ENCODE data around the gene SOX18.
"Not testable (repeated sequence)": the region's sequence is repeated elsewhere in the genome, so short reads cannot be mapped to it uniquely, and the experiment has no call there.

The SOX18 gene

DNA sequence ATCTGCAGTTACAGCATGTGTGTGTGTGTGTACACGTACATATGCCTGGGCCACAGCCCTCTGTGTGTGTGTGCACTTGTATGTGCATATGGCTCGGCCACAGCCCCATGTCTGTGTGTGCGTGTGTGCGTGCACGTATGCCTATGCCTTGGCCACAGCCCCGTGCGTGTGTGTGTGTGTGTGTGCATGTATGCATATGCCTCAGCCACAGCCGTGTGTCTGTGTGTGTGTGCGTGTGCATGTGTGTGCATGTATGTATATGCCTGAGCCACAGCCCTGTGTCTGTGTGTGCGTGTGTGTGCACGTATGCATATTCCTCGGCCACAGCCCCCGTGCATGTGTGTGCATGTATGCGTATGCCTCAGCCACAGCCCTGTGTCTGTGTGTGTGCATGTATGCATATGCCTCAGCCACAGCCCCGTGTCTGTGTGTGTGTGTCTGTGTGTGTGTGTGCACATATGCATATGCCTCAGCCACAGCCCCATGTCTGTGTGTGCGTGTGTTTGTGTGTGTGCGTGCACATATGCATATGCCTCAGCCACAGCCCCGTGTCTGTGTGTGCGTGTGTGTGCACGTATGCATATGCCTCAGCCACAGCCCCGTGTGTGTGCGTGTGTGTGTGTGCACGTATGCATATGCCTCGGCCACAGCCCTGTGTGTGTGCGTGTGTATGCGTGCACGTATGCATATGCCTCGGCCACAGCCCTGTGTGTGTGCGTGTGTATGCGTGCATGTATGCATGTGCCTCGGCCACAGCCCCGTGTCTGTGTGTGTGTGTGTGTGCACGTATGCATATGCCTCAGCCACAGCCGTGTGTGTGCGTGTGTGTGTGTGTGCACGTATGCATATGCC is 28.1 kb downstream of the SOX18 start:
- DNase-seq = no peak

DNA sequence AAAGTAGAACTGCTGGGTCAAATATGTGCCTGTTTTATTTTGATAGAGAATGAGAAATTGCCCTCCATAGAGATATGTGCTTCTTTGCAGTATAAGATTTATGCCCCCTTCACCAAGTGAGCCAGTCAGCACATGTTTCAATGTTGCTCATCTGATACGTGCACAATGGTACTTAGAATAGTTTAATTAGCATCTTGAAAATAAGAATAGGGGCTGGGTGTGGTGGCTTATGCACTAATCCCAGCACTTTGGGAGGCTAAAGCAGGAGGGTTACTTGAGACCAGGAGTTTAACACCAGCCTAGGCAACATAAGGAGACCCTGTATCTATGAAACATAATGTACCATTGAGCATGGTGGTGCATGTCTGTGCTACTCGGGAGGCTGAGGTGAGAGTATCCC is 33.8 kb downstream of the SOX18 start:
- DNase-seq = no peak

DNA sequence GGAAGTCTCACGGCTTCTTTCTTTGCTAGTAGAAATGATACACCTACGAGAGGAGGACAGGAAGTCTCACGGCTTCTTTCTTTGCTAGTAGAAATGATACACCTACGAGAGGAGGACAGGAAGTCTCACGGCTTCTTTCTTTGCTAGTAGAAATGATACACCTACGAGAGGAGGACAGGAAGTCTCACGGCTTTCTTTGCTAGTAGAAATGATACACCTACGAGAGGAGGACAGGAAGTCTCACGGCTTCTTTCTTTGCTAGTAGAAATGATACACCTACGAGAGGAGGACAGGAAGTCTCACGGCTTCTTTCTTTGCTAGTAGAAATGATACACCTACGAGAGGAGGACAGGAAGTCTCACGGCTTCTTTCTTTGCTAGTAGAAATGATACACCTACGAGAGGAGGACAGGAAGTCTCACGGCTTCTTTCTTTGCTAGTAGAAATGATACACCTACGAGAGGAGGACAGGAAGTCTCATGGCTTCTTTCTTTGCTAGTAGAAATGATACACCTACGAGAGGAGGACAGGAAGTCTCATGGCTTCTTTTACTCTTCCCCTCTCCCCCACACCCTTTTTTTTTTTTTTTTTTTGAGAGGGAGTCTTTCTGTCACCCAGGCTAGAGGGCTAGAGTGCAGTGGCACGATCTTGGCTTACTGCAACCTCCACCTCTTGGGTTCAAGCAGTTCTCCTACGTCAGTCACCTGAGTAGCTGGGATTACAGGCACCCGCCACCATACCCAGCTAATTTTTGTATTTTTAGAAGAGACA is 36.9 kb downstream of the SOX18 start:
- not testable (repeated sequence) for DNase-seq

DNA sequence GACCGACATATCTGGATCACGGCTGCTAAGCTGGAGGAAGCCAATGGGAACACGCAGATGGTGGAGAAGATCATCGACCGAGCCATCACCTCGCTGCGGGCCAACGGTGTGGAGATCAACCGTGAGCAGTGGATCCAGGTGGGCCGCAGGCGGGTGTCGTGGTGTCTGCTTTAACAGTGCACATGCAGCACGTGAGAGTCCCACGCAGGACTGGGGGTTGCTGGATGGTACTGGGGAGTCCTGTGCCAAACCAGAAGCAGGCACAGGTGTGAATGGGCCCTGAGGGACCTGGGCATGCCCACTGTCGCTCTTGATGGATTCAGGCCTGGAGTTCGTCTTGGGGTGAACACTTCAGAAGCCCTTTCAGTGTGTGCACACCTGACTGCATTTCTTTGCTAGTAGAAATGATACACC is 38.1 kb downstream of the SOX18 start:
- DNase-seq = no peak

DNA sequence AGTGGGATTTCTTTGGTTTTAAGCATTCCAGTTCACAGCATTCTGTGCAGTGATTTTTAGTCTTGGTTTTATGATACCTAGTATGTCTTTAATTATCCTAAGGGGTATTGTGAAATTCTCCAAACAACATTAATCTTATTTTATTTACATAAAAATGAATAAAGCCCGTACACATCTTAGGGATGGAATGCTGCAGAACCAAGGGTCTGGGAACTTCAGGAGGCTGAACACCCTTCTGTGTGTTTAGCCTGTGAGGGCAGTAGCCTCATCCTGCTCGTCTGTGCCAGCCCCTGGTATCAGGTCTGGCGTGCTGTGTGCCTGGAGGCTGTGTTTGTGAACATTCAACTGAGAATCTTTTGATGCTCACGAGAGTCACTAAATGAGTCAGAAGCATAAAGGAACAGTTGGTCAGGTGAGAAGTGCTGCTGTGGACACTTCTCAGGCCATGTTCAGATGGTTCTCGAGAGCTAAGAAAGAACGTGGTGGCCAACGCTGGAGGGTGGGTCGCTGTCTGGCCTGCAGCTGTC is 38.7 kb downstream of the SOX18 start:
- DNase-seq = no peak

DNA sequence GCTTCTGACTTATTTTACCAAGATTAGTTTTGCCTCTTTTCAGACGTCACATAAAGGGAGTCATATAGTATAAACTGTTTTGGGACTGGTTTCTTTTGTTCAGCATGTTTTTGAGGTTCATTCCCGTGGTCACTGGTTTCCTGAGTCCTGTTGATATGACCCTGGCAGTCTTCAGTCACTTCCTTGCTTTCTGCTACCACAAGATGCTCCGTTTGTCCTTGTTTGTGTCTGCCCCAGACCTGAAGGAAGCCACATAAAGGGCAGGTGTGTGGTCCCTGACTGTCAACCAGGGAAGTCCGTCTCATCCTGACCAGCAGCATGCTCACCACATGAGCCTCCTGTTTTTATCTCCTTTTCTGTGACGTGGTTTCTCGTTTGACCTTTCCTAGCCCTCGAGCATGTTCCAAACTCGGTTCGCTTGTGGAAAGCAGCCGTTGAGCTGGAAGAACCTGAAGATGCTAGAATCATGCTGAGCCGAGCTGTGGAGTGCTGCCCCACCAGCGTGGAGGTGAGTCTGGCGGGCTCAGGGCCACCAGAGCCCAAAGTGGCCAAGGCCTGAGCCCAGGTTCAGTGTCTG is 39.5 kb downstream of the SOX18 start:
- DNase-seq = no peak

DNA sequence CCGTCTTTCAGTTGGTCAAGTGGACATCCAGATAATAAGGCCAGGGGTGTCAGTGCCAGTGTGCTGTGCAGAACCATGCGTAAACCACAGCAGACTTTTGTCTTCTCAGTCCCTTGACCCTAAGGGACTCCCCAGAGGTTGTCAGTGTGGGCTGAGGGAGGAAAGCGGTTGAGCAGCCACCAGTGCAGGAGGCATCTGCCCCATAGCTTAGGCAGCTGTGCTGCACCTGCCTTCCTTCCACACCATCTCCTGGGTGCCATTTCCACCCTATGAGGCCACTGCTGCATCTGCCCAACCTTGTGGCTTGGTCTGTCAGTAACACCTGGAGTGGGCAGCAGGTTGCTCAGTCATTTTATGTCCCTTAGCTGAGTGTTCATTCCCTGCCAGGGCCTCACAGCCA is 42.5 kb downstream of the SOX18 start:
- no peak for DNase-seq

DNA sequence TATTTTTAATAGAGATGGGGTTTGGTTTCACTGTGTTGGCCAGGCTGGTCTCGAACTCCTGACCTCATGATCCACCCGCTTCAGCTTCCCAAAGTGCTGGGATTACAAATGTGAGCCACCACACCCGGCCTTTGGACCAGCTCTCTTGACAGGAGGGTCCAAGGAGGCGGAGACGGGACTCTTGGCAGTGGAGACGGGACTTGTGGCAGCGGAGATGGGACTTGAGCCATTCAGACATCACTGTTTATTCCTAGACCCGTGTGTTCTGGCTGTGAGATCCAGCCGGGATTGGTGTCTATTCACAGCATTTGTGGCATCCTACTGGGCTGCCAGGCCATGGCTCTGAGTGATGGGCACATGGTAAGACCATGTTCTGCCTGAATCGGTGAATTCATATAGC is 42.9 kb downstream of the SOX18 start:
- DNase-seq = no peak

DNA sequence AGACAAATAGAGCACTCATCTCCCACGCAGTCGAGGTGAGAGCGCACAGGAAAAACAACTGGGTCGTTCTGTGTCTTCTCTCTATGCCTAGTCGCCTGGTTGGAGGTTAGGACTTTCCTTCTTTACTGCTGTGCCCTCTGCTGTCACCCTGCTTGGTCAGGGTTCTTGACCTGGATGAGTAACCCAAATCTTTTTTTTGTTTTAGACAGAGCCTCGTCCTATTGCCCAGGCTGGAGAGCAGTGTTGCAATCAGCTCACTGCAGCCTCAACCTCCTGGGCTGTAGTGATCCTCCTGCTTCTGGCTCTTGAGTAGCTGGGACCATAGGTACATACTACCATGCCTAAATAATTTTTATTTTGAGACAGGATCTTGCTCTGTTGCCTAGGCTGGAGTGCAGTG is 44.0 kb downstream of the SOX18 start:
- no peak for DNase-seq

DNA sequence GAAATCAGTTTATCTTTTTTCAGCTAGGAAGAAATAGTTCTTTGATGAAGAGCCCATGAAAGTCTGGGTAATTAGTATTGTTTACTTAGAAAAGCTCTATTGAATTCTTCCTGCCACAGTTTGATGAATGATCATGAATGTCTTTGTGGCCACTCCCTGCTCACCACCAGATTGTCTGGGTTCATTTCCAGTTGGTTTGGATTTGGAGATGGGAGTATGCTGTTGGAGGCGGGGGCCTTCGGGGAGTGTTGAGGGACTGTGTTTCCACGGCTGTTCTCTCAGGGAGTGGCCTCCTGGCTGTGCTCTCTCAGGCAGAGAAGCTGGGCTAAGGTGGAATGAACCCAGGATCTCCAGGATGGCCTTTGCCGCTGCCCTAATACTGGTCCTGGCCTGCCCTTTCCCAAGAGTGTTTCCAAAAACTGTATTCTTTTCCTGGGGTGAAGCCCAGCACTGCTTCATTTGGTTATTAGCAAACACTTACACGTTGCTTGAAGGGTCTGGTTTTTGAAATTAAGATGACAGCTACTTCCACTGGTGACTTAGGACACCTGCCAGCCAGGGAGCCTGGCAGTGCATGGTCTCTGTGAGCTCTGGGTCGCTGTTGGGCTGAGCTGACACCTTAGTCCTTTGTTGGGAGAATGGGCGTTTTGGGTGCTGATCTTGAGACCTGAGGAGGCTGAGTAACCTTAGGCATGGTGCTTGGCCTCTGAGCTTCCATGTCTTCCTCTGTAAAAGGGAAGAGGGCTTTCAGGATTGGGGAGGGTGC is 45.3 kb downstream of the SOX18 start:
- no peak for DNase-seq

DNA sequence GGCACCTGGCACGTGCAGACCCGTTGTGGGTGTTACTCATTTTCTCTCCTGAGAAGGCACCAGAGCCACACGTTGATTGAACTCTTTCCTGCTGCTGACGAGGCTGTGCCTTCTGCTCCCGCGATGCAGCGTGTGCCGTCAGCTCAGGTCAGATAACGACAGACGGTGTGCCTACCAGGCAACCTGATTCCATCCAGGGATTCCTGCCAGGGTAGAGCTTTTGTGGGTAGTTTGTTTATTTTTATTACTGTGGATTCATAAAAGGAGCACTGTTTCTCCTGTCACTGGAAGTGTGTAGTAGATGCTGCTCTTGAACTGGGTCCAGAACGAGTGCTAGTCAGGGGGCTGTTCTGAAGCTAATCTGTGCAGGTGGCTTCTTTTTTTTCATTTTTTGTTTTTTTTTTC is 47.8 kb downstream of the SOX18 start:
- DNase-seq = peak; percentile 88

DNA sequence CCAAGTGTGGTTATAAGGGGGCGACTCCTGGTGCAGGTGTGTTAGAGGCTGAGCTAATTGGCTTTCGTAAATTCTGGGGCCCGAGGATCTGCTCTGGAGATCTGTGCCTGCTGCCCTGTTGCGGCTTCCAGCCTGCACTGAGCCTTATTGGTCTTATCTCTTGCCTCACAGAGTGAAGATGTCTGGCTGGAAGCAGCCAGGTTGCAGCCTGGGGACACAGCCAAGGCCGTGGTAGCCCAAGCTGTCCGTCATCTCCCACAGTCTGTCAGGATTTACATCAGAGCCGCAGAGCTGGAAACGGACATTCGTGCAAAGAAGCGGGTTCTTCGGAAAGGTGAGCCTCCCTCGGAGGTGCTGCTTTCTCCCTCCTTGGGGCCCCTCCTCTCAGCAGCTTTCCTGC is 48.5 kb downstream of the SOX18 start:
- no peak for DNase-seq
